Activated CD8-positive, alpha-beta memory T cell treated with anti-CD3 and anti-CD28 coated beads for 36 hours (primary cell): ENCODE data around the gene VPS9D1. TPM values are rescaled to one million over a fixed set of nuclear protein-coding genes. Genes with fewer than 3 reads are reported as not detected.
"Not testable (repeated sequence)": the region's sequence is repeated elsewhere in the genome, so short reads cannot be mapped to it uniquely, and the experiment has no call there.

Experiments
- CTCF ChIA-PET: fragments of 350-600 bp; sonication (Branson Sonifier 250); formaldehyde crosslinking; loops from one replicate; lab custom pipeline; 2021; ENCODE audit warnings: antibody characterized with exemption; lab: Charles Lee
- POLR2A ChIA-PET: fragments of 350-600 bp; sonication (Branson Sonifier 250); formaldehyde crosslinking; loops from one replicate; lab custom pipeline; 2021; ENCODE audit warnings: antibody characterized with exemption; lab: Charles Lee
- total RNA-seq, 2 experiments: library from RNA; stranded (reverse); gene quantifications; one replicate each; pipeline ENCODE4 v1.2.3, GENCODE V29; 2021

VPS9D1 gene
- total RNA-seq, 2 experiments from 2014 or later = 2.0 to 2.6 TPM

DNA sequence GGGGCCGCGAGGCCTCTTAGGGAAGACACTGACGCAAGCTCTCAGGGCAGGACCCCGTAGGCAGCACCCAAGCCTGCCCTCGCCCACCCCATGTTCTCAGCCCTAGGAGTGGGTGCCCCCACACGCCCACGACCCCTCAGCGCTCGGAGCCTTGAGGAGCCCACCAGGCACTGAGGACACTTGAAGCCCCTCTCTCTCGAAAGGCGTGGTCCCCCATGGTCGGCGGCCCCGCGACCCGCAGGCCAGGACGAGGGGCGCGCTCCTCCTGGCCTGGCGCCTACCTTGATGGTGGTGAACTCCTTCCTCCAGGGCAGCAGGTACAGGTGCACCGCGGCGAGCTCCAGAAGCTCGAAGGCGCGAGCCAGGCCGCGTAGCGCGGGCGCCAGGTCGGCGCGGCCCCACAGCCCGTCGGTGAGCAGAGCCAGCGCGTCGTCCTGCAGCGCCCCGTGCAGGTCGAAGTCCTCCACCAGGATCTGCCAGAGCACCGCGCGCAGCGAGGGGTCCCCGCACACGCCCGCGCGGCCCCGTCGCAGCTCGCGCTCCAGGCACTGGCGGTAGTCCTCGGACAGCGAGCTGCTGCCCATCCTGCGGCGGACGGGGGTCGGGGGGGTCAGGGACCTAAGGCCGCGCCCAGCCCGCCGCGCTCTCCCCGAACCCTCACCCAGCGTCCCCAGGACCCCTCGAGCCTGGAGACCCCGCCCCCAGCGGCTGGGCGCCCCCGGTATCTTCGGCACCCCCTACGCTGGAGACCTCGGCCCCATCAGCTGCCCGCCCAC is 19.9 kb downstream of the VPS9D1 start:
- ChIA-PET CTCF (interaction anchor here (0.7 to 4.4 kb wide), 23 partner anchors 9 to 218 kb away, joined by 3 to 47 read pairs (median 4); partner anchors contain the start of genes CDK10, CPNE7, FANCA and MC1R), POLR2A (interaction anchor here (1.0 to 1.8 kb wide), 3 partner anchors 14 to 173 kb away, joined by 3 to 8 read pairs (median 5); partner anchors contain the start of genes CDK10 and TCF25)

GRCh38 chr16:89700100-89700648 is 20.5 kb downstream of the VPS9D1 start:
- ChIA-PET POLR2A (interaction anchor here (1.0 to 1.8 kb wide), 3 partner anchors 14 to 173 kb away, joined by 3 to 8 read pairs (median 5); partner anchors contain the start of genes CDK10 and TCF25), CTCF (interaction anchor here (0.6 to 4.4 kb wide), 23 partner anchors 9 to 229 kb away, joined by 3 to 47 read pairs (median 4); partner anchors contain the start of genes CDK10, CPNE7, FANCA and MC1R)

DNA sequence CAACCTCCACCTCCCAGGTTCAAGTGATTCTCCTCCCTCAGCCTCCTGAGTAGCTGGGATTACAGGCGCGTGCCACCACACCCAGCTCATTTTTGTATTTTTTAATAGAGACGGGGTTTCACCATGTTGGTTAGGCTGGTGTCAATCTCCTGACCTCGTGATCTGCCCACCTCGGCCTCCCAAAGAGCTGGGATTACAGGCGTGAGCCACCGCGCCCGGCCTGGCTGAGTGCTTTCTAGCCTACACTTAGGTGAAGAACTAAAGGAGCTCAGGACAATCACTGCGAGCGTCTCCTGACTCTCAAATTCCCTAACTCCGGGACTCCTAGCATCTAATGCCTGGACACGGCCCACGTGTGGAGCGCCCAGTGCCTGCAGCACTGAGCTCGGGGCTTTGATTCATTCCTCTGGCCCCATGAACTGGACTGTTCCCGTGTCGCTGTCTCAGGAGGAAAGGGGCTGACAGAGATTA is 21.0 kb downstream of the VPS9D1 start:
- ChIA-PET POLR2A (interaction anchor here (0.6 to 1.8 kb wide), 3 partner anchors 25 to 179 kb away, joined by 3 to 8 read pairs (median 7); partner anchors contain the start of gene TCF25), CTCF (interaction anchor here (0.6 to 4.4 kb wide), 19 partner anchors 10 to 228 kb away, joined by 3 to 47 read pairs (median 5); partner anchors contain the start of genes CDK10, CPNE7, MC1R and TCF25)

DNA sequence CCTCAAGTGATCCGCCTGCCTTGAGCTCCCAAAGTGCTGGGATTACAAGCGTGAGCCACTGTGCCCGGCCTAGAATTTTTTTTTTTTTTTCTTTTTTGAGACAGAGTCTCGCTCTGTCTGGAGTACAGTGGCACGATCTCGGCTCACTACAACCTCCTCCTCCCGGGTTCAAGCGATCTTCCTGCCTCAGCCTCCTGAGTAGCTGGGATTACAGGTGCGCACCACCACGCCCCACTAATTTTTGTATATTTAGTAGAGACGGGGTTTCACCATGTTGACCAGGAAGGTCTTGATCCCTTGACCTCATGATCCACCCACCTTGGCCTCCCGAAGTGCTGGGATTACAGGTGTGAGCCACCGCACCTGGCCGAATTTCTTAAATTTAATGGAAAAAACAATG is 22.0 kb downstream of the VPS9D1 start:
- POLR2A ChIA-PET = interaction anchor here (0.6 to 1.6 kb wide), 3 partner anchors 21 to 180 kb away, joined by 3 to 7 read pairs (median 4); no protein-coding TSS in a partner anchor
- CTCF ChIA-PET = interaction anchor here (1.2 to 4.4 kb wide), 3 partner anchors 11 to 163 kb away, joined by 4 to 47 read pairs (median 30); partner anchors contain the start of gene CDK10

- CTCF ChIA-PET = interaction anchor here (0.9 to 4.4 kb wide), 3 partner anchors 10 to 164 kb away, joined by 3 to 47 read pairs (median 30); partner anchors contain the start of gene CDK10
- POLR2A ChIA-PET = interaction anchor here (0.5 to 0.9 kb wide), 3 partner anchors 11 to 865 kb away, joined by 3 to 4 read pairs (median 3); partner anchors contain the start of gene CDK10
Measured at GRCh38 chr16:89697616-89698331, 22.9 kb downstream of the VPS9D1 start.

GRCh38 chr16:89697161-89697615 is 23.5 kb downstream of the VPS9D1 start:
- CTCF ChIA-PET = interaction anchor here (0.9 to 1.3 kb wide), 2 partner anchors 10 to 164 kb away, joined by 3 to 4 read pairs; partner anchors contain the start of gene CDK10
- POLR2A ChIA-PET = interaction anchor here (0.9 kb wide), 1 partner anchor 10 kb away, joined by 3 read pairs; the partner anchor contains the start of gene CDK10

GRCh38 chr16:89696670-89697128 is 24.0 kb downstream of the VPS9D1 start:
- CTCF ChIA-PET = interaction anchor here (1.3 kb wide), 1 partner anchor 10 kb away, joined by 4 read pairs; the partner anchor contains the start of gene CDK10
- POLR2A ChIA-PET = interaction anchor here (0.9 kb wide), 1 partner anchor 10 kb away, joined by 3 read pairs; the partner anchor contains the start of gene CDK10

DNA sequence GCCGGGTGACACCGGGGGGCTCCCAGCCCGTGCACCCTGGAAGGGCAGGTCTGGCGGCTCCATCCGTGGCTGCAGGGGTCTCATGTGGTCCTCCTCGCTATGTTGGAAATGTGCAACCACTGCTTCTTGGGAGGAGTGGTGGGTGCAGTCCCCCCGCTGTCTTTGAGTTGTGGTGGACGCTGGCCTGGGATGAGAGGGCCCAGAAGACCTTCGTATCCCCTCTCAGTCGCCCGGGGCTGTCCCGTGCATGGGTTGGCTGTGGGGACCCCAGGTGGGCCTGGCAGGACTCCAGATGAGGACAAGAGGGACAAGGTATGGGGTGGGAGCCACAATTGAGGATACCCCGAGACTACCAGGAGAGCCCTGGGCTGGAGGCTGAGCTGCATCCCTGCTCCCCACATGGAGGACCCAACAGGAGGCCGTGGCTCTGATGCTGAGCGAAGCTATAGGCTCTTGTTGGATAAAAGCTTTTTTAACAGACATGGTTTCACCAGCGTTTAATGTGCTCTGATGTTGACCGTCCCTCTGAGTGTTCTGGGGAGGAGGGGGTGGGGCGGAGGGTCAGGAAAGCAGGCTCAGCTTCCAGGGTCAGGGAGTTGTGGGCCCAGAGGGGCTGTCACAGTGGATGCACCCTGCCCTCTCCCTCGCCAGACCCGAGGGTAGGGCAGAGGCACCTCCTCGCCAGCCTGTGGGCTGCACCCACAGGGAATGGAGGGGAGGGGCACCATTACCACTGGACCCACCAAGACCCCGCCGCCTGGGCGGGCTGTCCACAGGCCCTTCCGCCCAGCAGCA is 24.6 kb downstream of the VPS9D1 start:
- POLR2A ChIA-PET = no interaction called here

DNA sequence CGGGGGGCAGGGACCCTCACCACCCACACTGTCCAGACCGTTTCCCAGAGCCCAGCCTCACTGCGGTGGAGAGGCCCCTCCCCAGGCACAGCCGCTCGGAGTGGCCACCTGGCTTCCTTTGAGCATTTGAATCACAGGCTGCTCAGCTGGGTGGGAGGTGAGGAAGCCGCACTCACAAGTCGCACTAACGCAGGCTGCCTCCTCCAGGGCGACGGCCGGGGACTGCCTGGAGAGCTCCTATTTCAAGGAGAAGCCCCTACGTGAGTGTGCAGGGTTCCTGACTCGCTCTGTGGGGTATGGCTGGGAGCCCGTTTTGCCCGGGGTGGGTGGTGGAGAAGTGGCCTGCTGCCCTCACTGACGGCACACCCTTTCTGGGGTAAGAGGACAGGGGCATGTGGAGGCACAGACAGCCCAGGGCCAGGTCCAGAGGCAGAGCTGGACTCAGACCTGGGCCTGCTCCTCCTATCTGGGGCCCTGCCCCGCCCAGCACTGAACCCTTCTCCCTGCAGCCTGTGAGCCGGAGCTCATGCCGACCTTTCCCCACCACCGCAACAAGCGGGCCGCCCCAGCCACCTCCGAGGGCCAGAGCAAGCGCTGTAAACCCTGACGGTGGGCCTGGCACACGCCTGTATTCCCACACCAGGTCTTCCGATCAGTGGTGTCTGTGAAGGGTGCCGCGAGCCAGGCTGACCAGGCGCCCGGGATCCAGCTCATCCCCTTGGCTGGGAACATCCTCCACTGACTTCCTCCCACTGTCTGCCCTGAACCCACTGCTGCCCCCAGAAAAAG is 25.4 kb downstream of the VPS9D1 start:
- POLR2A ChIA-PET = no interaction called here

More for the DNA sequence above, 24.6 kb downstream of the VPS9D1 start:
- CTCF ChIA-PET = interaction anchor here (1.3 kb wide), 1 partner anchor 9 kb away, joined by 4 read pairs; the partner anchor contains the start of gene CDK10

DNA sequence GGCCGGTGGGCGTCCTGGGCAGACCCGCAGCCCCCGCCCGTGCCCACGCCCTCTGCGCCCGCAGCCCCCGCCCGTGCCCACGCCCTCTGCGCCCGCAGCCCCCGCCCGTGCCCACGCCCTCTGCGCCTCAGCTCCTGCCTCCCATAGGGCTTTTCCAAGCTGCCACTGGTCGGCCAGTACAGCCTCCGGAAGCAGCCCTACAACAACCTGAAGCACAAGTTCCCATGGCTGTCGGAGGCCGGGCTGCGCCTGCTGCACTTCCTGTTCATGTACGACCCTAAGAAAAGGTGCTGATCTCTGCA is 26.0 kb downstream of the VPS9D1 start:
- POLR2A ChIA-PET, CTCF ChIA-PET: not testable (repeated sequence)

More for the DNA sequence above, 25.4 kb downstream of the VPS9D1 start:
- CTCF ChIA-PET = no interaction called here

- ChIA-PET POLR2A (interaction anchor here (0.6 kb wide), 1 partner anchor 23 kb away, joined by 3 read pairs; no protein-coding TSS in a partner anchor), CTCF (no interaction called here)
Measured at GRCh38 chr16:89693931-89694783, 26.5 kb downstream of the VPS9D1 start.

- CTCF ChIA-PET = interaction anchor here (0.6 kb wide), 1 partner anchor 21 kb away, joined by 3 read pairs; no protein-coding TSS in a partner anchor
- POLR2A ChIA-PET = no interaction called here
Measured at GRCh38 chr16:89693289-89693731, 27.4 kb downstream of the VPS9D1 start.

- ChIA-PET POLR2A (interaction anchor here (0.7 kb wide), 1 partner anchor 89 kb away, joined by 3 read pairs; no protein-coding TSS in a partner anchor), CTCF (no interaction called here)
Measured at GRCh38 chr16:89691986-89692569, 28.6 kb downstream of the VPS9D1 start.

DNA sequence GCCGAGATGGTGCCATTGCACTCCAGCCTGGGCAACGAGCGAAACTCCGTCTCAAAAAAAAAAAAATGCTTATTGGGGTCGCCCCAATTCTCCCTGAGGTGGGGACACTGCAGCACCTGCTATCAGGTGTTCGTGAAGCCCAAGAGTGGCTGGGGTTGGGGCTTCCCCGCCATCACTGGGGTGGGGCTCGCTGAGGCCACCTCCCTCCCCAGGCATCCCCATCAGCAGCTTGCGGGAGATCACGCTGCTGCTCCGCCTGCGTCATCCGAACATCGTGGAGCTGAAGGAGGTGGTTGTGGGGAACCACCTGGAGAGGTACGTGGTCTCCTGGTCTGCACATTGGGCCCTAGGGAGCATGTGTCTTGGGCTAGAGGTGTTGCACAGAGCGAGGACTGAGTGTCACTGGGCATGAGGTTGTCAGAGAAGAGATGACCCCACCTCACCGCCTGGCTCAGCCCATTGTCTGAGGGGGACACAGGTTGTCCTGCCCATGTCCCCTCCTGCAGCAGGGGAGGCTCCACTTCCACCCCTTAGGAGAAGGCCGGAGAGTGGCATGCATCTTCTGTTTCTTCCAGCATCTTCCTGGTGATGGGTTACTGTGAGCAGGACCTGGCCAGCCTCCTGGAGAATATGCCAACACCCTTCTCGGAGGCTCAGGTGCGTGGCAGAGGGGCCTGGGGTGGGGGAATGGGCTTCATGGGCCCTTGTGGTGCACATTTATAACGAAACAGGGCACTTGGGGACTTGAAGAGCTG is 29.3 kb downstream of the VPS9D1 start:
- CTCF ChIA-PET = no interaction called here
- POLR2A ChIA-PET = no interaction called here
